ENCODE results near the gene SEMA4C.

Gene SEMA4C

GRCh38 chr2:96891591-96892333 is 21.9 kb upstream of the SEMA4C start:
- TF ChIP-seq GATA3 (IDR thresholded peaks at IDR 0.05; ENCODE audit: low read depth, low read length) (no peak), GATA2 (IDR thresholded peaks at IDR 0.05; ENCODE audit: low read depth, low read length) (no peak)

- no peak for TF ChIP-seq GATA2 (IDR thresholded peaks at IDR 0.05; ENCODE audit: low read depth, low read length)
These were observed 21.0 kb upstream of the SEMA4C start for GRCh38 chr2:96890726-96891385.

- TF ChIP-seq GATA3 (IDR thresholded peaks at IDR 0.05; ENCODE audit: low read depth, low read length) (no peak), GATA2 (IDR thresholded peaks at IDR 0.05; ENCODE audit: low read depth, low read length) (no peak)
These were observed 20.4 kb upstream of the SEMA4C start for GRCh38 chr2:96890252-96890651.

- TF ChIP-seq GATA2 (IDR thresholded peaks at IDR 0.05; ENCODE audit: low read depth, low read length): no peak
- no peak for TF ChIP-seq GATA3 (IDR thresholded peaks at IDR 0.05; ENCODE audit: low read depth, low read length)
These were observed 18.5 kb upstream of the SEMA4C start for GRCh38 chr2:96888072-96889011.

- TF ChIP-seq GATA2 (IDR thresholded peaks at IDR 0.05; ENCODE audit: low read depth, low read length): no peak
- no peak for TF ChIP-seq GATA3 (IDR thresholded peaks at IDR 0.05; ENCODE audit: low read depth, low read length)
These were observed 17.7 kb upstream of the SEMA4C start for GRCh38 chr2:96887493-96888012.

- TF ChIP-seq GATA3 (IDR thresholded peaks at IDR 0.05; ENCODE audit: low read depth, low read length) (no peak), GATA2 (IDR thresholded peaks at IDR 0.05; ENCODE audit: low read depth, low read length) (no peak)
These were observed 15.8 kb upstream of the SEMA4C start for GRCh38 chr2:96885432-96886347.

GRCh38 chr2:96884299-96885094 is 14.6 kb upstream of the SEMA4C start:
- TF ChIP-seq GATA2 (IDR thresholded peaks at IDR 0.05; ENCODE audit: low read depth, low read length): no peak
- no peak for TF ChIP-seq GATA3 (IDR thresholded peaks at IDR 0.05; ENCODE audit: low read depth, low read length)

GRCh38 chr2:96883306-96883705 is 13.4 kb upstream of the SEMA4C start:
- no peak for TF ChIP-seq GATA2 (IDR thresholded peaks at IDR 0.05; ENCODE audit: low read depth, low read length)

- TF ChIP-seq GATA2 (IDR thresholded peaks at IDR 0.05; ENCODE audit: low read depth, low read length): no peak
- no peak for TF ChIP-seq GATA3 (IDR thresholded peaks at IDR 0.05; ENCODE audit: low read depth, low read length)
These were observed 13.0 kb upstream of the SEMA4C start for GRCh38 chr2:96882906-96883305.

GRCh38 chr2:96882230-96882629 is 12.3 kb upstream of the SEMA4C start:
- TF ChIP-seq GATA3 (IDR thresholded peaks at IDR 0.05; ENCODE audit: low read depth, low read length) (no peak), GATA2 (IDR thresholded peaks at IDR 0.05; ENCODE audit: low read depth, low read length) (no peak)

GRCh38 chr2:96881349-96882195 is 11.7 kb upstream of the SEMA4C start:
- TF ChIP-seq GATA2 (IDR thresholded peaks at IDR 0.05; ENCODE audit: low read depth, low read length) (no peak), GATA3 (IDR thresholded peaks at IDR 0.05; ENCODE audit: low read depth, low read length) (no peak)

- no peak for TF ChIP-seq GATA3 (IDR thresholded peaks at IDR 0.05; ENCODE audit: low read depth, low read length)
These were observed 11.0 kb upstream of the SEMA4C start for GRCh38 chr2:96880891-96881273.

Data from SH-SY5Y (cell line).